ENCODE measurements around the gene CREG2. TPM values are rescaled to one million over a fixed set of nuclear protein-coding genes. Genes with fewer than 3 reads are reported as not detected.

The CREG2 gene
- total RNA-seq, 4 donors from 2014 or later = not detected

DNA sequence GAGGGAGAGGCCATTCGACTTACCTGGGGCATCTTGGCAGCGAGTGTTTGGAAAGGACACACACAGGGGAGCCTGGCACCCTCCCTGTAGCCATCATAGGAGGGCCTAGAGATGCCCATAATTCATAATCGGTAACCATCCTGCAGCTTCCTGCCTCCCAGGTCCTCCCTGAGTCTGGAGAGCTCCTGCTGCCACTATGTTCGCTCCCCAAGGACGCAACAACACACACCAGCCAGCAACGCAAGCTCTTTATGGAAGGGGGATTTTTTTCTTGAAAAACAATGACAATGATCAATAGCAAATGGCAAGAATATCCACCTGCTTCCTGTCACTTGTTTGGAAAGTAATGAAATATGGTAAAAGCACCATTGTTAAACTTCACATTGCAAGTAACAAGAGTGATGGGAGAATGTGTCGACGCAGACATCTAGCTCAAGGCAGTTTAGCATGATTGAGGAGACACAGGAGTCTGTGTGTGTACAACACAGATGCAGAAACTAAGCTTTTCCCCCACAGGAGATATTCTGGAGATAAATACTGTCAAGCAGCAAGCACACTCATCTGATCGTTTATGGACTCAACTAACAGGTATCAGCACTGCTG lies 24.9 kb upstream of the CREG2 start:
- WGBS, 2 donors = 78% methylated on average over 9 of the region's 9 CpGs
- intact Hi-C loops (cut with DNase I; ENCODE audit: low total_unique reads) = no loop called here
- TF ChIP-seq POLR2A (IDR thresholded peaks at IDR 0.05) = no peak
- no peak for TF ChIP-seq CTCF (IDR thresholded peaks at IDR 0.05)
- DNase-seq (ENCODE audit: low spot score in 2 of 2) = no peak
- no peak overlapping the region for H3K4me3 ChIP-seq (ENCODE audit: low read depth, poor library complexity, severe bottlenecking)

GRCh38 chr2:101410746-101411145 lies 23.4 kb upstream of the CREG2 start:
- no peak overlapping the region for H3K4me3 ChIP-seq (ENCODE audit: low read depth, poor library complexity, severe bottlenecking)
- intact Hi-C loops (cut with DNase I; ENCODE audit: low total_unique reads) = no loop called here
- 51 to 73% methylated on average over 5 of the region's 5 CpGs for WGBS, 2 donors
- TF ChIP-seq POLR2A (IDR thresholded peaks at IDR 0.05) (no peak), CTCF (IDR thresholded peaks at IDR 0.05) (no peak)
- DNase-seq (ENCODE audit: low spot score in 2 of 2) = no peak

DNA sequence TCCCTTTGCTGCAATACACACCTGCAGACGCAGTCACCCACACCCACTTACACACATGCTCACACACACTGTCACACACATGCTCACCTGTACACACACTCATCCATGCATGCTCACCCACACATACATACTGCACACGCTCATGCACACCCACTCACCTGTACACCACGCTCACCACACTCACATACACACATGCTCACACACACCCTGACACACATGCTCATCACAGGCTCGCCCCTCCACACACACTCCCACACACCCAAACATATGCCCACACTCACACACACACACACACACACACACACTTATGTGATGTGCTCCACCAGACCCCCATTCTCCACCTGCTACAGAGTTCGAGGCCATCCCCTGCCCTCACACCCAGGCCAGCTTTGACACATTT lies 22.8 kb upstream of the CREG2 start:
- WGBS, 2 donors = 91 to 94% methylated on average over 5 of the region's 5 CpGs
- no peak overlapping the region for H3K4me3 ChIP-seq (ENCODE audit: low read depth, poor library complexity, severe bottlenecking)
- DNase-seq (ENCODE audit: low spot score in 2 of 2) = no peak
- intact Hi-C loops (cut with DNase I; ENCODE audit: low total_unique reads) = no loop called here
- no peak for TF ChIP-seq CTCF (IDR thresholded peaks at IDR 0.05)
- TF ChIP-seq POLR2A (IDR thresholded peaks at IDR 0.05) = no peak

GRCh38 chr2:101409699-101410098 lies 22.4 kb upstream of the CREG2 start:
- TF ChIP-seq CTCF (IDR thresholded peaks at IDR 0.05) (no peak), POLR2A (IDR thresholded peaks at IDR 0.05) (no peak)
- intact Hi-C loops (cut with DNase I; ENCODE audit: low total_unique reads) = no loop called here
- H3K4me3 ChIP-seq (ENCODE audit: low read depth, poor library complexity, severe bottlenecking) = no peak overlapping the region
- DNase-seq (ENCODE audit: low spot score in 2 of 2) = no peak
- 92 to 93% methylated on average over 5 of the region's 5 CpGs for WGBS, 2 donors

DNA sequence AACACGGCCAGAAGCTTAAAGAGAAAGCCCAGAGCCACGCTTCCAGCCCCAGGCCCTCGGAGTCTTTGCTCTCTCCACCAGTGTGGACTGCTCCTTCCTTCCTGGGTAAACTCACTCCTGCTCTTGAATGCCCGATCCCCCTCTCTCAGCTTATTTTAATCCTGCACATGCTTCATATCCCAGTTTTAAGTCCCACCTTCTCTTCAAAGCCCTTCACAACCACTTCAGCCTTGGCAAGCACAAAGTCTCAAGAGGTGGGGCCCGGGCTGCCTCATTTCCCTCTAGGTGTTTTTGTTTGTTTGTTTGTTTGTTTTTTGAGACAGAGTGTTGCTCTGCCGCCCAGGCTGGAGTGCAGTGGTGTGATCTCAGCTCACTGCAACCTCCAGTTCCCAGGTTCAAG lies 21.6 kb upstream of the CREG2 start:
- intact Hi-C loops (cut with DNase I; ENCODE audit: low total_unique reads) = no loop called here
- TF ChIP-seq POLR2A (IDR thresholded peaks at IDR 0.05) (no peak), CTCF (IDR thresholded peaks at IDR 0.05) (no peak)
- no peak for DNase-seq (ENCODE audit: low spot score in 2 of 2)
- no peak overlapping the region for H3K4me3 ChIP-seq (ENCODE audit: low read depth, poor library complexity, severe bottlenecking)
- 79 to 84% methylated on average over 5 to 6 of the region's 6 CpGs for WGBS, 2 donors

DNA sequence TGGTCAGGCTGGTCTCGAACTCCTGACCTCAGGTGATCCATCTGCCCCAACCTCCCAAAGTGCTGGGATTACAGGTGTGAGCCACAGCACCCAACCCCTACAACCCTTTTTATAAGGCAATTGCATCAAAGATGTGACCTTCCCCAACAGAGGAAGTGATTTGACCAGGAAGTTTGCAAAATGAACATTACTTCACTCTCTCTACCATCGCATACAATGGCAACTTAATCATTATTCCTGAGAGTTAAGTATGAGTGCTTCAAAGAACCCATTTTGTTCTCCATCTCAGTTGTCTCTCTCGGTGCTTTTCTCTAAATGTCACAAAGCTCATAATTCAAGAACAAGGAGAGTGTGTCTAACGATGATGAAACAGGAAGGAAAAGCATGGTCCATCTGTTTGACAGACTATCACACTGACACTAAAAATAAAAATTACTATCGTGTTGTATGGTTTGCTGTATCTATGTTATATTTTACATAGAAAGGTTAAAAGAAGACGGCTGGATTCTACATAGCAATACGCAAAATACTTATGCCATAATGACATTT lies 18.1 kb upstream of the CREG2 start:
- DNase-seq (ENCODE audit: low spot score in 2 of 2) = no peak
- 64 to 73% methylated on average over 7 of the region's 7 CpGs for WGBS, 2 donors
- TF ChIP-seq POLR2A (IDR thresholded peaks at IDR 0.05) (no peak), CTCF (IDR thresholded peaks at IDR 0.05) (no peak)
- intact Hi-C loops (cut with DNase I; ENCODE audit: low total_unique reads) = no loop called here
- no peak overlapping the region for H3K4me3 ChIP-seq (ENCODE audit: low read depth, poor library complexity, severe bottlenecking)

Data from lower leg skin (tissue), 4 donors.